HEK293 (cell line): Measurements from ENCODE around the gene SLC25A39.

ENCODE experiments used
- CTCF ChIA-PET: fragments of 350-600 bp; formaldehyde crosslinking; extraction: SDS; loops from one replicate; lab custom pipeline; 2021; ENCODE audit warnings: antibody characterized with exemption; lab: Yijun Ruan, JAX
- POLR2A ChIA-PET: fragments of 300-600 bp; formaldehyde crosslinking; extraction: SDS; loops from one replicate; lab custom pipeline; 2020; ENCODE audit warnings: antibody characterized with exemption, inconsistent platforms; lab: Yijun Ruan, JAX
- H3K27ac ChIP-seq: fragments of 200-500 bp; sonication (Bioruptor generic); 2 replicates; pipeline ENCODE4 v1.5.1; 2014; ENCODE audit warnings: low read depth, low read length, control low read depth, inconsistent platforms; ENCODE audit errors: extremely low read depth
- H3K36me3 ChIP-seq, 2 experiments: fragments of 200-500 bp in 1 of 2; sonication (Bioruptor generic) in 1 of 2; 1 replicate in 1 of 2; 2 replicates in 1 of 2; pipeline ENCODE4 v1.5.1; 2014 to 2017; ENCODE audit warnings: inconsistent platforms in 2 of 2, low read length in 2 of 2; ENCODE audit not compliant: control insufficient read depth in 2 of 2, insufficient read depth in 1 of 2
- H3K4me1 ChIP-seq: fragments of 200-500 bp; sonication (Bioruptor generic); 2 replicates; pipeline ENCODE4 v1.5.1; 2014; ENCODE audit warnings: mild to moderate bottlenecking, low read length, inconsistent platforms; ENCODE audit not compliant: control insufficient read depth, insufficient read depth
- H3K4me3 ChIP-seq: 2 replicates; pipeline ENCODE4 v1.5.1; 2011; ENCODE audit warnings: low read depth, mild to moderate bottlenecking, control low read depth, low read length, moderate library complexity
- H3K9me3 ChIP-seq: fragments of 200-500 bp; sonication (Bioruptor generic); 2 replicates; pipeline ENCODE4 v1.5.1; 2014; ENCODE audit warnings: low read depth, low read length, inconsistent platforms; ENCODE audit not compliant: control insufficient read depth, insufficient read depth
- EGR2 ChIP-seq: fragments of 450-650 bp; formaldehyde crosslinking; IDR thresholded peaks from 2 replicates; pipeline ENCODE4 v1.5.1; 2016; ENCODE audit warnings: low read depth, missing biosample characterization, missing genetic modification characterization
- HOXC10 ChIP-seq: sonication (generic); formaldehyde crosslinking; IDR thresholded peaks from 2 replicates; pipeline ENCODE4 v1.8.1; 2023; ENCODE audit warnings: mild to moderate bottlenecking, missing genetic modification reagents
- KLF7 ChIP-seq: fragments of 450-650 bp; formaldehyde crosslinking; IDR thresholded peaks from 2 replicates; pipeline ENCODE4 v1.5.1; 2016; ENCODE audit warnings: missing biosample characterization, missing genetic modification characterization, borderline replicate concordance
- KLF9 ChIP-seq: fragments of 450-650 bp; formaldehyde crosslinking; IDR thresholded peaks from 2 replicates; pipeline ENCODE4 v1.5.1; 2016; ENCODE audit warnings: missing biosample characterization, missing genetic modification characterization, low read depth
- RBAK ChIP-seq: fragments of 450-650 bp; formaldehyde crosslinking; IDR thresholded peaks from 2 replicates; pipeline ENCODE4 v1.5.1; 2016; ENCODE audit warnings: missing biosample characterization, missing genetic modification characterization
- SETDB1 ChIP-seq: IDR thresholded peaks from one replicate; pipeline ENCODE4 v1.6.1; 2017; ENCODE audit warnings: mild to moderate bottlenecking, low read length, moderate library complexity, mixed read lengths; ENCODE audit not compliant: insufficient read length
- TCF7L2 ChIP-seq: IDR thresholded peaks from 2 replicates; pipeline ENCODE4 v1.6.1; 2011; ENCODE audit warnings: low read depth, mild to moderate bottlenecking, inconsistent platforms, low read length, moderate library complexity, borderline replicate concordance
- ZIC2 ChIP-seq: fragments of 450-650 bp; formaldehyde crosslinking; IDR thresholded peaks from 2 replicates; pipeline ENCODE4 v1.5.1; 2016; ENCODE audit warnings: missing biosample characterization, missing genetic modification characterization
- ZNF114 ChIP-seq: fragments of 450-650 bp; formaldehyde crosslinking; IDR thresholded peaks from 2 replicates; pipeline ENCODE4 v1.5.0; 2017; ENCODE audit warnings: missing biosample characterization, missing genetic modification characterization
- ZNF138 ChIP-seq: fragments of 450-650 bp; formaldehyde crosslinking; IDR thresholded peaks from 2 replicates; pipeline ENCODE4 v1.5.1; 2016; ENCODE audit warnings: missing biosample characterization, missing genetic modification characterization, borderline replicate concordance
- ZNF140 ChIP-seq: fragments of 450-650 bp; formaldehyde crosslinking; IDR thresholded peaks from 2 replicates; pipeline ENCODE4 v1.5.1; 2016; ENCODE audit warnings: missing biosample characterization, missing genetic modification characterization
- ZNF202 ChIP-seq: fragments of 450-650 bp; formaldehyde crosslinking; IDR thresholded peaks from 2 replicates; pipeline ENCODE4 v1.5.1; 2016; ENCODE audit warnings: missing biosample characterization, missing genetic modification characterization, borderline replicate concordance
- ZNF221 ChIP-seq: fragments of 450-650 bp; formaldehyde crosslinking; IDR thresholded peaks from 2 replicates; pipeline ENCODE4 v1.5.1; 2017; ENCODE audit warnings: missing biosample characterization, missing genetic modification characterization, borderline replicate concordance
- ZNF223 ChIP-seq: fragments of 450-650 bp; formaldehyde crosslinking; IDR thresholded peaks from 2 replicates; pipeline ENCODE4 v1.5.1; 2016; ENCODE audit warnings: missing biosample characterization, missing genetic modification characterization
- ZNF24 ChIP-seq: fragments of 450-650 bp; formaldehyde crosslinking; IDR thresholded peaks from 2 replicates; pipeline ENCODE4 v1.5.1; 2016; ENCODE audit warnings: missing biosample characterization, missing genetic modification characterization
- ZNF335 ChIP-seq: fragments of 450-650 bp; formaldehyde crosslinking; conservative IDR thresholded peaks from 2 replicates; pipeline ENCODE4 v1.5.1; 2016; ENCODE audit warnings: missing biosample characterization, missing genetic modification characterization
- ZNF548 ChIP-seq: fragments of 450-650 bp; formaldehyde crosslinking; IDR thresholded peaks from 2 replicates; pipeline ENCODE4 v1.5.1; 2016; ENCODE audit warnings: missing biosample characterization, missing genetic modification characterization
- ZNF623 ChIP-seq: fragments of 450-650 bp; formaldehyde crosslinking; IDR thresholded peaks from 2 replicates; pipeline ENCODE4 v1.5.1; 2016; ENCODE audit warnings: missing biosample characterization, missing genetic modification characterization
- ZNF624 ChIP-seq: fragments of 450-650 bp; formaldehyde crosslinking; IDR thresholded peaks from 2 replicates; pipeline ENCODE4 v1.5.1; 2017; ENCODE audit warnings: missing biosample characterization, missing genetic modification characterization
- ZNF626 ChIP-seq: fragments of 450-650 bp; sonication (Bioruptor Pico); formaldehyde crosslinking; IDR thresholded peaks from 2 replicates; pipeline ENCODE4 v1.5.1; 2018; ENCODE audit warnings: missing biosample characterization, missing genetic modification characterization, inconsistent platforms
- ZNF747 ChIP-seq: fragments of 450-650 bp; formaldehyde crosslinking; IDR thresholded peaks from 2 replicates; pipeline ENCODE4 v1.5.1; 2016; ENCODE audit warnings: missing biosample characterization, missing genetic modification characterization
- ZNF785 ChIP-seq: fragments of 450-650 bp; formaldehyde crosslinking; IDR thresholded peaks from 2 replicates; pipeline ENCODE4 v1.5.1; 2016; ENCODE audit warnings: missing biosample characterization, missing genetic modification characterization
- ZNF791 ChIP-seq: fragments of 450-650 bp; formaldehyde crosslinking; IDR thresholded peaks from 2 replicates; pipeline ENCODE4 v1.5.1; 2016; ENCODE audit warnings: missing biosample characterization, missing genetic modification characterization
- ZNF792 ChIP-seq: fragments of 450-650 bp; formaldehyde crosslinking; IDR thresholded peaks from 2 replicates; pipeline ENCODE4 v1.5.1; 2016; ENCODE audit warnings: missing biosample characterization, missing genetic modification characterization
- TF ChIP-seq, protein P1 (sequence below): fragments of 450-650 bp; formaldehyde crosslinking; IDR thresholded peaks from 2 replicates; pipeline ENCODE4 v1.5.1; 2016; ENCODE audit warnings: missing biosample characterization, missing genetic modification characterization
- TF ChIP-seq, protein P2 (sequence below): fragments of 450-650 bp; IDR thresholded peaks from 2 replicates; pipeline ENCODE4 v1.5.1; 2018; ENCODE audit warnings: missing biosample characterization, mild to moderate bottlenecking, missing genetic modification characterization
- TF ChIP-seq, protein P3 (sequence below): fragments of 450-650 bp; formaldehyde crosslinking; IDR thresholded peaks from 2 replicates; pipeline ENCODE4 v1.5.1; 2016; ENCODE audit warnings: missing biosample characterization, missing genetic modification characterization
- TF ChIP-seq, protein P4 (sequence below): IDR thresholded peaks from 2 replicates; pipeline ENCODE4 v1.6.1; 2011; ENCODE audit warnings: mild to moderate bottlenecking, low read depth, low read length, borderline replicate concordance
- TF ChIP-seq, protein P5 (sequence below): fragments of 450-650 bp; formaldehyde crosslinking; IDR thresholded peaks from 2 replicates; pipeline ENCODE4 v1.5.1; 2017; ENCODE audit warnings: missing biosample characterization, mild to moderate bottlenecking, missing genetic modification characterization, moderate library complexity

SLC25A39 gene

DNA sequence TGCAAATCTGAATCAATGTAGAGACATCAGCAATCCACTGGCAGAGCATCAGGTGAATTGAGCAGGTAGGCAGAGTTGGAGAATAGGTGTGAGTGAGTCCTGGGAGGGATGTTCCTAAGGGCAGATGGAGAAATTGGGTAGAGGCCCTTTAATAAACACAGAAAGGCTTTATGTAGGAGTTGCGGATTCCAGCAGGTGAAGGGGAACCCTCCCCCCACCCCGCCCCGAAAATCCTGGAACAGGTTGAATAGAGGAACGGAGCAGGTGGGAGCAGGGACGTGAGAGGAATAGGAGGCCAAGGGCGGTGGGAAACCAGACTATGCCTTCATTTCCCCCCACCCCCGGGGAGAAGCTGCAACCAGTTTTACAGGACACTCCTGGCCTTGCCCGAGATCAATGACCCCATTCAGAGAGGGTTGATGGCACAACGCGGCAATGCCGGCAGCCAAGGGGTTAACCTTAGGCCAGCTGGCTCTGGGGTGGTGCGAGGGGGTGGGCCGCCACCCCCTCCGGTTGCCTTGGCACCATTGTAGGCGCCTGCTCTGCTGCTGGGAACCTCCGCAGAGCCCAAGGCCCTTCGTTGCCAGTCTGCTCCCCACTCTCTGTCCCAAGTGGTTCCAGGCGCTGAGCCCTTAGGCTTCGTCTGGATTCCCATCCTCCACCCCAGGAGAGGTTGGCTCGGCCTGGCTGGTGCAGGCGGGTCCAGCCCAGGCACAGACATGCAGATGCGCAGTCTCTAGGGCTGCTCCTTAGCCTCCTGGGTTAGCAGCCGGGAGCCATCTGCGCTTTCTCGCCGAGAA is 17.0 kb downstream of the SLC25A39 start:
- peak overlapping the region; percentile 36 for H3K4me3 ChIP-seq
- H3K4me1 ChIP-seq, result peaks cover 3% of the 10 kb centered on the region; the same call in 1 of the 2 replicates
- no peaks in the 10 kb centered on the region for H3K36me3 ChIP-seq
- ChIA-PET POLR2A (interaction anchor here (0.6 to 1.2 kb wide), 6 partner anchors 10 to 108 kb away, joined by 3 to 7 read pairs (median 4); partner anchors contain the start of gene ATXN7L3), CTCF (interaction anchor here (0.6 kb wide), 1 partner anchor 371 kb away, joined by 3 read pairs; no protein-coding TSS in a partner anchor)
- no peak overlapping the region for H3K27ac ChIP-seq
- no peaks in the 10 kb centered on the region for H3K9me3 ChIP-seq
- TF ChIP-seq ZNF223 (tag by site-specific recombination) (no peak), ZNF626 (tag by site-specific recombination) (no peak), ZNF140 (no peak), ZNF335 (peak; percentile 69), ZNF792 (tag by site-specific recombination) (no peak), KLF7 (tag by site-specific recombination) (no peak), ZNF548 (tag by site-specific recombination) (no peak), ZNF138 (tag by site-specific recombination) (no peak), ZNF747 (tag by site-specific recombination) (no peak), RBAK (tag by site-specific recombination) (no peak), EGR2 (tag by site-specific recombination) (peak; percentile 59; the same call in 1 of the 2 replicates), TCF7L2 (no peak), ZNF791 (tag by site-specific recombination) (no peak), ZNF202 (tag by site-specific recombination) (no peak), ZNF785 (tag by site-specific recombination) (no peak), ZNF114 (tag by site-specific recombination) (no peak), SETDB1 (no peak), ZNF24 (tag by site-specific recombination) (no peak), ZIC2 (tag by site-specific recombination) (no peak), KLF9 (tag by site-specific recombination) (0 out of 2 replicates have a peak, but pooled peaks have one; percentile 16), ZNF624 (tag by site-specific recombination) (no peak), ZNF221 (tag by site-specific recombination) (no peak), ZNF623 (tag by site-specific recombination) (no peak), HOXC10 (CRISPR knock-in tag) (no peak)
- TF ChIP-seq, protein P1, sequence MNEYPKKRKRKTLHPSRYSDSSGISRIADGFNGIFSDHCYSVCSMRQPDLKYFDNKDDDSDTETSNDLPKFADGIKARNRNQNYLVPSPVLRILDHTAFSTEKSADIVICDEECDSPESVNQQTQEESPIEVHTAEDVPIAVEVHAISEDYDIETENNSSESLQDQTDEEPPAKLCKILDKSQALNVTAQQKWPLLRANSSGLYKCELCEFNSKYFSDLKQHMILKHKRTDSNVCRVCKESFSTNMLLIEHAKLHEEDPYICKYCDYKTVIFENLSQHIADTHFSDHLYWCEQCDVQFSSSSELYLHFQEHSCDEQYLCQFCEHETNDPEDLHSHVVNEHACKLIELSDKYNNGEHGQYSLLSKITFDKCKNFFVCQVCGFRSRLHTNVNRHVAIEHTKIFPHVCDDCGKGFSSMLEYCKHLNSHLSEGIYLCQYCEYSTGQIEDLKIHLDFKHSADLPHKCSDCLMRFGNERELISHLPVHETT (tag by site-specific recombination), result no peak
- TF ChIP-seq, protein P2, sequence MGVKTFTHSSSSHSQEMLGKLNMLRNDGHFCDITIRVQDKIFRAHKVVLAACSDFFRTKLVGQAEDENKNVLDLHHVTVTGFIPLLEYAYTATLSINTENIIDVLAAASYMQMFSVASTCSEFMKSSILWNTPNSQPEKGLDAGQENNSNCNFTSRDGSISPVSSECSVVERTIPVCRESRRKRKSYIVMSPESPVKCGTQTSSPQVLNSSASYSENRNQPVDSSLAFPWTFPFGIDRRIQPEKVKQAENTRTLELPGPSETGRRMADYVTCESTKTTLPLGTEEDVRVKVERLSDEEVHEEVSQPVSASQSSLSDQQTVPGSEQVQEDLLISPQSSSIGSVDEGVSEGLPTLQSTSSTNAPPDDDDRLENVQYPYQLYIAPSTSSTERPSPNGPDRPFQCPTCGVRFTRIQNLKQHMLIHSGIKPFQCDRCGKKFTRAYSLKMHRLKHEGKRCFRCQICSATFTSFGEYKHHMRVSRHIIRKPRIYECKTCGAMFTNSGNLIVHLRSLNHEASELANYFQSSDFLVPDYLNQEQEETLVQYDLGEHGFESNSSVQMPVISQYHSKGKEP (tag by site-specific recombination), result no peak
- TF ChIP-seq, protein P3, sequence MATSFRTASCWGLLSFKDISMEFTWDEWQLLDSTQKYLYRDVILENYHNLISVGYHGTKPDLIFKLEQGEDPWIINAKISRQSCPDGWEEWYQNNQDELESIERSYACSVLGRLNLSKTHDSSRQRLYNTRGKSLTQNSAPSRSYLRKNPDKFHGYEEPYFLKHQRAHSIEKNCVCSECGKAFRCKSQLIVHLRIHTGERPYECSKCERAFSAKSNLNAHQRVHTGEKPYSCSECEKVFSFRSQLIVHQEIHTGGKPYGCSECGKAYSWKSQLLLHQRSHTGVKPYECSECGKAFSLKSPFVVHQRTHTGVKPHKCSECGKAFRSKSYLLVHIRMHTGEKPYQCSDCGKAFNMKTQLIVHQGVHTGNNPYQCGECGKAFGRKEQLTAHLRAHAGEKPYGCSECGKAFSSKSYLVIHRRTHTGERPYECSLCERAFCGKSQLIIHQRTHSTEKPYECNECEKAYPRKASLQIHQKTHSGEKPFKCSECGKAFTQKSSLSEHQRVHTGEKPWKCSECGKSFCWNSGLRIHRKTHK (tag by site-specific recombination), result no peak
- TF ChIP-seq, protein P4, sequence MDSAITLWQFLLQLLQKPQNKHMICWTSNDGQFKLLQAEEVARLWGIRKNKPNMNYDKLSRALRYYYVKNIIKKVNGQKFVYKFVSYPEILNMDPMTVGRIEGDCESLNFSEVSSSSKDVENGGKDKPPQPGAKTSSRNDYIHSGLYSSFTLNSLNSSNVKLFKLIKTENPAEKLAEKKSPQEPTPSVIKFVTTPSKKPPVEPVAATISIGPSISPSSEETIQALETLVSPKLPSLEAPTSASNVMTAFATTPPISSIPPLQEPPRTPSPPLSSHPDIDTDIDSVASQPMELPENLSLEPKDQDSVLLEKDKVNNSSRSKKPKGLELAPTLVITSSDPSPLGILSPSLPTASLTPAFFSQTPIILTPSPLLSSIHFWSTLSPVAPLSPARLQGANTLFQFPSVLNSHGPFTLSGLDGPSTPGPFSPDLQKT, result no peak
- TF ChIP-seq, protein P5, sequence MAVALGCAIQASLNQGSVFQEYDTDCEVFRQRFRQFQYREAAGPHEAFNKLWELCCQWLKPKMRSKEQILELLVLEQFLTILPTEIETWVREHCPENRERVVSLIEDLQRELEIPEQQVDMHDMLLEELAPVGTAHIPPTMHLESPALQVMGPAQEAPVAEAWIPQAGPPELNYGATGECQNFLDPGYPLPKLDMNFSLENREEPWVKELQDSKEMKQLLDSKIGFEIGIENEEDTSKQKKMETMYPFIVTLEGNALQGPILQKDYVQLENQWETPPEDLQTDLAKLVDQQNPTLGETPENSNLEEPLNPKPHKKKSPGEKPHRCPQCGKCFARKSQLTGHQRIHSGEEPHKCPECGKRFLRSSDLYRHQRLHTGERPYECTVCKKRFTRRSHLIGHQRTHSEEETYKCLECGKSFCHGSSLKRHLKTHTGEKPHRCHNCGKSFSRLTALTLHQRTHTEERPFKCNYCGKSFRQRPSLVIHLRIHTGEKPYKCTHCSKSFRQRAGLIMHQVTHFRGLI (tag by site-specific recombination), result no peak
